ENCODE measurements around the gene ASAP3. TPM values are rescaled to one million over a fixed set of nuclear protein-coding genes. Genes with fewer than 3 reads are reported as not detected.

The ASAP3 gene
- total and polyA plus RNA-seq, 9 of the 15 experiments (the other 6 are each of a cell fraction or from before 2014, with no cell fraction given): 1.7 to 31.2 (median 17.4) TPM

- TF ChIP-seq MYC (IDR thresholded peaks at IDR 0.05; ENCODE audit: low read depth, low read length) (no peak), MYC (CRISPR knock-in tag; IDR thresholded peaks at IDR 0.05; ENCODE audit: borderline replicate concordance, low read depth) (0 out of 2 replicates have a peak, but pooled peaks have one; percentile 26), RBBP5 (IDR thresholded peaks at IDR 0.05; ENCODE audit: borderline replicate concordance, insufficient read depth, low read length, poor library complexity, severe bottlenecking) (peak; percentile 5), ERF (CRISPR knock-in tag; IDR thresholded peaks at IDR 0.05) (no peak), ZBTB5 (IDR thresholded peaks at IDR 0.05) (no peak), OTX1 (CRISPR knock-in tag; IDR thresholded peaks at IDR 0.05) (no peak), RFX1 (IDR thresholded peaks at IDR 0.05) (no peak), ATF7 (IDR thresholded peaks at IDR 0.05) (no peak), ZC3H11A (IDR thresholded peaks at IDR 0.05; ENCODE audit: low read depth, low read length) (no peak), RBM25 (IDR thresholded peaks at IDR 0.05; ENCODE audit: low read depth, low read length, severe bottlenecking) (no peak), HMGN3 (IDR thresholded peaks at IDR 0.05; ENCODE audit: borderline replicate concordance, extremely low read depth, insufficient read length, low read depth, low read length) (no peak), TEAD1 (CRISPR knock-in tag; IDR thresholded peaks at IDR 0.05) (0 out of 4 replicates have a peak, but pooled peaks of 1 of the 2 experiments have one; percentile 36), SP2 (IDR thresholded peaks at IDR 0.05; ENCODE audit: extremely low read depth, low read depth, low read length, poor library complexity, severe bottlenecking) (no peak), KAT7 (CRISPR knock-in tag; IDR thresholded peaks at IDR 0.05; ENCODE audit: borderline replicate concordance) (no peak), ZNF644 (tag; IDR thresholded peaks at IDR 0.05; ENCODE audit: low read depth) (no peak), MAX (CRISPR knock-in tag; IDR thresholded peaks at IDR 0.05) (peak; percentile 52), TEAD2 (tag; IDR thresholded peaks at IDR 0.05) (no peak), NR2C2 (CRISPR knock-in tag; IDR thresholded peaks at IDR 0.05) (peak; percentile 42; the same call in 1 of the 2 replicates), NR2C2 (tag; IDR thresholded peaks at IDR 0.05) (no peak), ZNF175 (CRISPR knock-in tag; IDR thresholded peaks at IDR 0.05; ENCODE audit: low read depth) (no peak), CBX8 (IDR thresholded peaks at IDR 0.05; ENCODE audit: borderline replicate concordance, extremely low read depth, low read depth, low read length, poor library complexity, severe bottlenecking) (no peak), TEAD4 (IDR thresholded peaks at IDR 0.05; ENCODE audit: low read length) (no peak), TEAD4 (CRISPR knock-in tag; IDR thresholded peaks at IDR 0.05; ENCODE audit: borderline replicate concordance) (no peak), NFXL1 (CRISPR knock-in tag; IDR thresholded peaks at IDR 0.05) (no peak), ZNF766 (CRISPR knock-in tag; conservative IDR thresholded peaks at IDR 0.05) (no peak), TBP (optimal IDR thresholded peaks at IDR 0.05; ENCODE audit: low read depth, low read length) (peak; percentile 45)
Observed at GRCh38 chr1:23530087-23530746, 46.2 kb upstream of the ASAP3 start (continued).
